GM12878 (cell line): ENCODE measurements around the gene REST. TPM values are rescaled to one million over a fixed set of nuclear protein-coding genes. Genes with fewer than 3 reads are reported as not detected.
A peak's percentile ranks its signal among the peaks of the same experiment; 100 is the strongest.

ENCODE experiments used
- RUNX3 ChIP-seq: IDR thresholded peaks from 2 replicates; pipeline ENCODE4 v1.6.1; 2012; ENCODE audit warnings: low read length, inconsistent platforms
- TAF1 ChIP-seq: IDR thresholded peaks from 2 replicates; pipeline ENCODE4 v1.6.1; 2011; ENCODE audit warnings: mild to moderate bottlenecking, low read depth, low read length, borderline replicate concordance
- TARDBP ChIP-seq: IDR thresholded peaks from 2 replicates; pipeline ENCODE4 v1.6.1; 2016; ENCODE audit warnings: borderline replicate concordance
- TBL1XR1 ChIP-seq: IDR thresholded peaks from 2 replicates; pipeline ENCODE4 v1.6.1; 2012; ENCODE audit warnings: low read depth, low read length, improper control_type of control experiment
- ZNF384 ChIP-seq: IDR thresholded peaks from 2 replicates; pipeline ENCODE4 v1.6.1; 2012; ENCODE audit warnings: low read depth, mild to moderate bottlenecking, low read length, improper control_type of control experiment, borderline replicate concordance
- polyA plus RNA-seq, 11 experiments: library from polyadenylated mRNA; depleted of rRNA in 4 of 11; unstranded in 6 of 11; stranded (reverse) in 5 of 11; fragments of >200 nt; fragmentation: Nextera tagmentation in 4 of 11; fragmentation: Illumina TruSeq in 1 of 11; extraction: Ambion mirVana in 4 of 11; extraction: Trizol in 1 of 11; gene quantifications; 1 replicate in 1 of 11; 2 replicates in 10 of 11; pipeline versions ENCODE4 v1.2.1 to v1.2.3, GENCODE V29; 2011 to 2016; ENCODE audit warnings: inconsistent platforms in 2 of 11, missing spikeins in 2 of 11, low read depth in 1 of 11
- total RNA-seq, 4 experiments: library from RNA; depleted of rRNA in 3 of 4; stranded (reverse); fragments of >200 nt in 3 of 4; fragmentation: Illumina TruSeq in 1 of 4; extraction: Trizol in 1 of 4; gene quantifications; 2 replicates each; pipeline versions ENCODE4 v1.2.1 to v1.2.3, GENCODE V29; 2013 to 2021
- TF ChIP-seq, protein P1 (sequence below): fragments of 450-650 bp; formaldehyde crosslinking; IDR thresholded peaks from 2 replicates; pipeline ENCODE4 v1.5.0; 2022; ENCODE audit warnings: mild to moderate bottlenecking, missing genetic modification characterization
- TF ChIP-seq, protein P2 (sequence below): fragments of 450-650 bp; IDR thresholded peaks from 2 replicates; pipeline ENCODE4 v1.6.1; 2017; ENCODE audit warnings: mild to moderate bottlenecking, moderate library complexity

REST gene
- total and polyA plus RNA-seq, 10 of the 15 experiments (the other 5 are each of a cell fraction or from before 2014, with no cell fraction given) = 3.7 to 36.3 (median 20.4) TPM

DNA sequence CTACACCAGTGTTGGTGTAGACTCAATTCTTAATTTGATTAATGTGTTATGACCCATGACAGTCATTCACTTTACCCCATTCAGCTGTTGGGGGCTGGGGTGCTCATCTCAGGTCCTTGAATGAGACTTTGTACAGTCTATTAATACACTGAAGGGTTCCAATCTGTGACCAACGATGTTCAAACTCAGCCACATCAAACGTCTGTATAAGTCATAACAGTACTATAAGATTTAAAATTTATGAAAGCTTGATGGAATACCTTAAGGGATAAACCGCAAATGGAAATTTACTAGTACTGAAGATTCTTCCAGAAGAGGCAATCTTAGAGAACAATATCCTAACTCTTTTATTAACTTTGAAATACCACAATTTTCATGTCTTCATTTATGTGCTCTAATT lies 33.7 kb downstream of the REST start (continued):
- TF ChIP-seq, protein P1, sequence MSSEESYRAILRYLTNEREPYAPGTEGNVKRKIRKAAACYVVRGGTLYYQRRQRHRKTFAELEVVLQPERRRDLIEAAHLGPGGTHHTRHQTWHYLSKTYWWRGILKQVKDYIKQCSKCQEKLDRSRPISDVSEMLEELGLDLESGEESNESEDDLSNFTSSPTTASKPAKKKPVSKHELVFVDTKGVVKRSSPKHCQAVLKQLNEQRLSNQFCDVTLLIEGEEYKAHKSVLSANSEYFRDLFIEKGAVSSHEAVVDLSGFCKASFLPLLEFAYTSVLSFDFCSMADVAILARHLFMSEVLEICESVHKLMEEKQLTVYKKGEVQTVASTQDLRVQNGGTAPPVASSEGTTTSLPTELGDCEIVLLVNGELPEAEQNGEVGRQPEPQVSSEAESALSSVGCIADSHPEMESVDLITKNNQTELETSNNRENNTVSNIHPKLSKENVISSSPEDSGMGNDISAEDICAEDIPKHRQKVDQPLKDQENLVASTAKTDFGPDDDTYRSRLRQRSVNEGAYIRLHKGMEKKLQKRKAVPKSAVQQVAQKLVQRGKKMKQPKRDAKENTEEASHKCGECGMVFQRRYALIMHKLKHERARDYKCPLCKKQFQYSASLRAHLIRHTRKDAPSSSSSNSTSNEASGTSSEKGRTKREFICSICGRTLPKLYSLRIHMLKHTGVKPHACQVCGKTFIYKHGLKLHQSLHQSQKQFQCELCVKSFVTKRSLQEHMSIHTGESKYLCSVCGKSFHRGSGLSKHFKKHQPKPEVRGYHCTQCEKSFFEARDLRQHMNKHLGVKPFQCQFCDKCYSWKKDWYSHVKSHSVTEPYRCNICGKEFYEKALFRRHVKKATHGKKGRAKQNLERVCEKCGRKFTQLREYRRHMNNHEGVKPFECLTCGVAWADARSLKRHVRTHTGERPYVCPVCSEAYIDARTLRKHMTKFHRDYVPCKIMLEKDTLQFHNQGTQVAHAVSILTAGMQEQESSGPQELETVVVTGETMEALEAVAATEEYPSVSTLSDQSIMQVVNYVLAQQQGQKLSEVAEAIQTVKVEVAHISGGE = no peak
- no peak for TF ChIP-seq TBL1XR1
- peak; percentile 85 for TF ChIP-seq RUNX3
- TF ChIP-seq, protein P2, sequence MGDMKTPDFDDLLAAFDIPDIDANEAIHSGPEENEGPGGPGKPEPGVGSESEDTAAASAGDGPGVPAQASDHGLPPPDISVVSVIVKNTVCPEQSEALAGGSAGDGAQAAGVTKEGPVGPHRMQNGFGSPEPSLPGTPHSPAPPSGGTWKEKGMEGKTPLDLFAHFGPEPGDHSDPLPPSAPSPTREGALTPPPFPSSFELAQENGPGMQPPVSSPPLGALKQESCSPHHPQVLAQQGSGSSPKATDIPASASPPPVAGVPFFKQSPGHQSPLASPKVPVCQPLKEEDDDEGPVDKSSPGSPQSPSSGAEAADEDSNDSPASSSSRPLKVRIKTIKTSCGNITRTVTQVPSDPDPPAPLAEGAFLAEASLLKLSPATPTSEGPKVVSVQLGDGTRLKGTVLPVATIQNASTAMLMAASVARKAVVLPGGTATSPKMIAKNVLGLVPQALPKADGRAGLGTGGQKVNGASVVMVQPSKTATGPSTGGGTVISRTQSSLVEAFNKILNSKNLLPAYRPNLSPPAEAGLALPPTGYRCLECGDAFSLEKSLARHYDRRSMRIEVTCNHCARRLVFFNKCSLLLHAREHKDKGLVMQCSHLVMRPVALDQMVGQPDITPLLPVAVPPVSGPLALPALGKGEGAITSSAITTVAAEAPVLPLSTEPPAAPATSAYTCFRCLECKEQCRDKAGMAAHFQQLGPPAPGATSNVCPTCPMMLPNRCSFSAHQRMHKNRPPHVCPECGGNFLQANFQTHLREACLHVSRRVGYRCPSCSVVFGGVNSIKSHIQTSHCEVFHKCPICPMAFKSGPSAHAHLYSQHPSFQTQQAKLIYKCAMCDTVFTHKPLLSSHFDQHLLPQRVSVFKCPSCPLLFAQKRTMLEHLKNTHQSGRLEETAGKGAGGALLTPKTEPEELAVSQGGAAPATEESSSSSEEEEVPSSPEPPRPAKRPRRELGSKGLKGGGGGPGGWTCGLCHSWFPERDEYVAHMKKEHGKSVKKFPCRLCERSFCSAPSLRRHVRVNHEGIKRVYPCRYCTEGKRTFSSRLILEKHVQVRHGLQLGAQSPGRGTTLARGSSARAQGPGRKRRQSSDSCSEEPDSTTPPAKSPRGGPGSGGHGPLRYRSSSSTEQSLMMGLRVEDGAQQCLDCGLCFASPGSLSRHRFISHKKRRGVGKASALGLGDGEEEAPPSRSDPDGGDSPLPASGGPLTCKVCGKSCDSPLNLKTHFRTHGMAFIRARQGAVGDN = no peak
- no peak for TF ChIP-seq ZNF384
- TF ChIP-seq TAF1 = no peak
- no peak for TF ChIP-seq TARDBP
